Endothelial cell of umbilical vein (primary cell): ENCODE measurements around the gene DGKB. TPM values are rescaled to one million over a fixed set of nuclear protein-coding genes. Genes with fewer than 3 reads are reported as not detected.

Source experiments
- BruUV-seq: library from RNA; stranded (reverse); fragments of 400-500 nt; replicated peaks from 2 replicates; lab custom pipeline; 2021; lab: Mats Ljungman, UMichigan
- CTCF ChIA-PET: fragments of 300-600, 350-600 bp; sonication (Branson Sonifier 250); formaldehyde crosslinking; loops from one replicate; lab custom pipeline; 2021; ENCODE audit warnings: antibody characterized with exemption, inconsistent platforms; lab: Charles Lee
- POLR2A ChIA-PET: fragments of 300-600, 350-600 bp; sonication (Branson Sonifier 250); formaldehyde crosslinking; loops from one replicate; lab custom pipeline; 2021; ENCODE audit warnings: antibody characterized with exemption, inconsistent platforms; lab: Charles Lee
- DNase-seq: peaks from one replicate; pipeline ENCODE4 v3.0.0-alpha.2; 2011; ENCODE audit warnings: low read depth, low spot score
- FAIRE-seq: peaks from 2 replicates; lab custom pipeline; 2011; peaks lifted over from hg19 to GRCh38; lab: Jason Lieb, UNC
- H2AFZ ChIP-seq: 2 replicates; pipeline ENCODE4 v1.6.0; 2012; ENCODE audit warnings: low read depth, low read length, control low read depth, inconsistent platforms
- H3K27ac ChIP-seq: 2 replicates; pipeline ENCODE4 v1.5.1; 2011; ENCODE audit warnings: low read depth, mild to moderate bottlenecking, control low read depth, low read length, moderate library complexity; ENCODE audit not compliant: insufficient read depth
- H3K27me3 ChIP-seq, 2 experiments: 2 replicates each; pipeline versions ENCODE4 v1.6.0 to v1.6.1; 2011; ENCODE audit warnings: low read length in 2 of 2, mixed read lengths in 1 of 2; ENCODE audit not compliant: control insufficient read depth in 2 of 2, insufficient read depth in 2 of 2
- H3K36me3 ChIP-seq, 2 experiments: 2 replicates in 1 of 2; 3 replicates in 1 of 2; pipeline ENCODE4 v1.5.1; 2011; ENCODE audit warnings: low read length in 2 of 2, mild to moderate bottlenecking in 1 of 2, moderate library complexity in 1 of 2; ENCODE audit not compliant: control insufficient read depth in 2 of 2, insufficient read depth in 2 of 2; ENCODE audit errors: extremely low read depth in 1 of 2
- H3K4me1 ChIP-seq: 3 replicates; pipeline ENCODE4 v1.5.1; 2011; ENCODE audit warnings: mild to moderate bottlenecking, low read length; ENCODE audit not compliant: control insufficient read depth, insufficient read depth; ENCODE audit errors: extremely low read depth
- H3K4me2 ChIP-seq: 2 replicates; pipeline ENCODE4 v1.6.1; 2011; ENCODE audit warnings: low read length, control low read depth, mixed read lengths; ENCODE audit not compliant: insufficient read depth
- H3K4me3 ChIP-seq, 3 experiments: fragments of 200-600 bp in 1 of 3; sonication (generic), shearing (Covaris generic) in 1 of 3; replicated peaks in 1 of 3; 2 replicates each; pipeline ENCODE4 v1.5.1; 2011 to 2016; ENCODE audit warnings: control low read depth in 3 of 3, low read length in 3 of 3, mild to moderate bottlenecking in 2 of 3, inconsistent platforms in 1 of 3, low read depth in 1 of 3, moderate library complexity in 1 of 3; ENCODE audit not compliant: insufficient read depth in 1 of 3
- H3K79me2 ChIP-seq: 2 replicates; pipeline ENCODE4 v1.6.0; 2012; ENCODE audit warnings: low read length, inconsistent platforms; ENCODE audit not compliant: control insufficient read depth, insufficient read depth
- H3K9ac ChIP-seq: replicated peaks from 2 replicates; pipeline ENCODE3; 2011; ENCODE audit warnings: low read length, control low read depth; ENCODE audit not compliant: insufficient read depth; ENCODE audit errors: extremely low read depth
- H3K9me1 ChIP-seq: replicated peaks from 3 replicates; pipeline ENCODE4 v1.6.0; 2011; ENCODE audit warnings: mild to moderate bottlenecking, low read length; ENCODE audit not compliant: control insufficient read depth, insufficient read depth; ENCODE audit errors: extremely low read depth
- H3K9me3 ChIP-seq: replicated peaks from 2 replicates; pipeline ENCODE4 v1.5.1; 2012; ENCODE audit warnings: low read length, inconsistent platforms; ENCODE audit not compliant: control insufficient read depth, insufficient read depth
- H4K20me1 ChIP-seq: replicated peaks from 2 replicates; pipeline ENCODE3; 2011; ENCODE audit warnings: mild to moderate bottlenecking, low read length; ENCODE audit not compliant: control insufficient read depth, insufficient read depth; ENCODE audit errors: extremely low read depth
- CTCF ChIP-seq, 2 donors: IDR thresholded peaks; 1 replicate in 1 of 2; 2 replicates in 1 of 2; pipeline ENCODE4 v1.5.1; 2011; ENCODE audit warnings: low read length in 2 of 2, mild to moderate bottlenecking in 2 of 2, moderate library complexity in 2 of 2, control low read depth in 1 of 2, inconsistent platforms in 1 of 2, low read depth in 1 of 2; ENCODE audit not compliant: insufficient read depth in 1 of 2; ENCODE audit errors: extremely low read depth in 1 of 2
- EZH2 ChIP-seq: IDR thresholded peaks from 2 replicates; pipeline ENCODE4 v1.6.1; 2012; ENCODE audit warnings: borderline replicate concordance, low read depth, mild to moderate bottlenecking, moderate library complexity, low read length, inconsistent platforms; ENCODE audit not compliant: severe bottlenecking
- FOS ChIP-seq: IDR thresholded peaks from 2 replicates; pipeline ENCODE4 v1.6.1; 2011; ENCODE audit warnings: mild to moderate bottlenecking, low read length, moderate library complexity, borderline replicate concordance; ENCODE audit not compliant: insufficient read depth
- GATA2 ChIP-seq: IDR thresholded peaks from 2 replicates; pipeline ENCODE4 v1.7.0; 2011; ENCODE audit warnings: low read depth, mild to moderate bottlenecking, moderate library complexity, mixed read lengths, low read length; ENCODE audit not compliant: insufficient read length, insufficient read depth
- JUN ChIP-seq: IDR thresholded peaks from 2 replicates; pipeline ENCODE4 v1.6.1; 2011; ENCODE audit warnings: borderline replicate concordance, low read depth; ENCODE audit not compliant: insufficient read length, insufficient read depth
- MAX ChIP-seq: IDR thresholded peaks from 2 replicates; pipeline ENCODE4 v1.6.1; 2011; ENCODE audit not compliant: insufficient read depth, insufficient read length
- MYC ChIP-seq: IDR thresholded peaks from one replicate; pipeline ENCODE4 v1.6.1; 2011; ENCODE audit warnings: mild to moderate bottlenecking, low read depth, low read length
- POLR2A ChIP-seq: IDR thresholded peaks from 2 replicates; pipeline ENCODE4 v1.6.1; 2012; ENCODE audit warnings: low read depth, mild to moderate bottlenecking, control low read depth, low read length
- POLR2AphosphoS5 ChIP-seq: IDR thresholded peaks from 2 replicates; pipeline ENCODE4 v1.6.1; 2012; ENCODE audit warnings: low read depth, mild to moderate bottlenecking, control low read depth, low read length, moderate library complexity; ENCODE audit not compliant: insufficient read depth
- dilution Hi-C: fragments of 300-500 bp; cut with MboI; formaldehyde crosslinking; loops from one replicate; pipeline ENCODE4 v1.15.0; 2019; ENCODE audit warnings: low sequenced_read_pairs; ENCODE audit not compliant: extremely low pct_ligation_motif_present
- intact Hi-C: fragments of 100-400 bp; cut with micrococcal nuclease; formaldehyde crosslinking; loops from one replicate; pipeline ENCODE4 v1.10.0; 2022
- polyA plus RNA-seq, 4 experiments: library from polyadenylated mRNA; depleted of rRNA in 3 of 4; stranded (reverse) in 3 of 4; unstranded in 1 of 4; fragments of >200 nt; gene quantifications; 2 replicates each; pipeline versions ENCODE4 v1.2.1 to v1.2.3, GENCODE V29; 2011 to 2012; ENCODE audit warnings: missing spikeins in 1 of 4
- total RNA-seq: library from RNA; stranded (reverse); gene quantifications from 2 replicates; pipeline ENCODE4 v1.2.3, GENCODE V29; 2021

Gene DGKB
- total and polyA plus RNA-seq, 2 donors (not counting 3 experiments of a cell fraction or from before 2014, with no cell fraction given), result not detected

GRCh38 chr7:14201353-14201752, 701.2 kb downstream of the DGKB start:
- intact Hi-C loops (no loop called here), dilution Hi-C loops (no loop called here)
- H3K9ac ChIP-seq, result no peak overlapping the region
- H4K20me1 ChIP-seq, result no peaks in the 10 kb centered on the region
- H3K36me3 ChIP-seq, result no peaks in the 10 kb centered on the region
- no peak overlapping the region for H3K4me3 ChIP-seq
- H3K27ac ChIP-seq, result no peak overlapping the region
- TF ChIP-seq POLR2A (no peak), POLR2AphosphoS5 (no peak), CTCF (IDR thresholded peaks at IDR 0.05; ENCODE audit: extremely low read depth in 1 of 2, insufficient read depth in 1 of 2, low read depth in 1 of 2, low read length in 2 of 2) (no peak), EZH2 (no peak), JUN (no peak), FOS (no peak), GATA2 (no peak), MAX (no peak), MYC (no peak)
- H3K4me2 ChIP-seq, result no peak overlapping the region
- no peaks in the 10 kb centered on the region for H3K27me3 ChIP-seq
- H3K9me1 ChIP-seq, result no peaks in the 10 kb centered on the region
- no TSS peak for BruUV-seq
- no peaks in the 10 kb centered on the region for H3K9me3 ChIP-seq
- no peak overlapping the region for H2AFZ ChIP-seq
- no peak for FAIRE-seq
- ChIA-PET POLR2A (no interaction called here), CTCF (no interaction called here)
- no peak for DNase-seq
- H3K4me1 ChIP-seq, result no peaks in the 10 kb centered on the region
- no peaks in the 10 kb centered on the region for H3K79me2 ChIP-seq
